Measurements from ENCODE around the gene P2RY6.

GRCh38 chr11:73306069-73306841, 34.1 kb downstream of the P2RY6 start:
- peak; percentile 37; the same call in 1 of the 2 replicates for TF ChIP-seq CTCF (conservative IDR thresholded peaks at IDR 0.05; ENCODE audit: low read length)
- TF ChIP-seq EZH2phosphoT487 (IDR thresholded peaks at IDR 0.05; ENCODE audit: borderline replicate concordance) = no peak
